ENCODE results near the gene WDR7. TPM values are rescaled to one million over a fixed set of nuclear protein-coding genes. Genes with fewer than 3 reads are reported as not detected.

WDR7 gene
- total RNA-seq, 1 experiment from 2014 or later: 11.5 TPM

DNA sequence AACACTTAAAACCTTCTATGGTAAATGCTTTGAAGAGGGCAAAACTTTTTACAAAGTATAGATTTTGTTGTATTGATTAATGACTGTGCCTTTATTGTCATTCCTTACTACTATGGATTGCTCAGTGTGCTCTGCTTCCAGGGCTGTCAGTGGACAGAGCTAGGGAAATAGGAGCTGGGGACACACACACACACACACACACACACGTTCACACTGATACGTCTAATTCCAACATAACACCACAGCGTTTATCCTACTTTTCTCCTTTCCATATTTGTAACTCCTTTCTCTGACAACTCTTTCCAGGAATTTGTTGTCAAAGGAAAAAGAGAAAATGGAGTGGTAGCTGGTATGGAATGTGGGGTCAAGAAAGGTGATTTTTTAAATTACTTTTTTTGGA is 21.8 kb downstream of the WDR7 start:
- RAD21 ChIA-PET (ENCODE audit: low non-redundant PET in 1 of 2, low total read pairs in 2 of 2, uncharacterized antibody in 2 of 2, unreplicated experiment in 2 of 2): no interaction called here
- intact Hi-C loops (cut with micrococcal nuclease): no loop called here
- H3K9me2 ChIP-seq (ENCODE audit: insufficient read depth): no peaks in the 10 kb centered on the region
- CTCF ChIA-PET: no interaction called here
- no peak overlapping the region for H3K4me3 ChIP-seq (replicated peaks in 1 of 2; ENCODE audit: low read depth in 1 of 2, low read length in 2 of 2)
- H4K20me1 ChIP-seq (ENCODE audit: insufficient read depth): no peaks in the 10 kb centered on the region
- no peak overlapping the region for H2AFZ ChIP-seq (ENCODE audit: low read depth, low read length, poor library complexity, severe bottlenecking)
- H3K27ac ChIP-seq (ENCODE audit: low read depth, low read length): no peak overlapping the region
- ATAC-seq (no peak), DNase-seq (ENCODE audit: low read depth, low spot score) (no peak)
- no peak overlapping the region for H3K4me2 ChIP-seq (ENCODE audit: low read length)
- TF ChIP-seq, protein P1, sequence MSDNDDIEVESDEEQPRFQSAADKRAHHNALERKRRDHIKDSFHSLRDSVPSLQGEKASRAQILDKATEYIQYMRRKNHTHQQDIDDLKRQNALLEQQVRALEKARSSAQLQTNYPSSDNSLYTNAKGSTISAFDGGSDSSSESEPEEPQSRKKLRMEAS (IDR thresholded peaks at IDR 0.05): no peak
- TF ChIP-seq ZFX (IDR thresholded peaks at IDR 0.05) (no peak), POLR2AphosphoS5 (IDR thresholded peaks at IDR 0.05; ENCODE audit: low read depth, low read length) (no peak), JUND (IDR thresholded peaks at IDR 0.05) (no peak), ZNF274 (IDR thresholded peaks at IDR 0.05; ENCODE audit: low read depth, low read length) (no peak), SRF (IDR thresholded peaks at IDR 0.05; ENCODE audit: low read depth) (no peak), SP1 (IDR thresholded peaks at IDR 0.05; ENCODE audit: low read depth) (no peak), EGR1 (IDR thresholded peaks at IDR 0.05; ENCODE audit: low read depth) (no peak), TCF7L2 (IDR thresholded peaks at IDR 0.05; ENCODE audit: borderline replicate concordance, extremely low read depth, insufficient read depth, insufficient read length) (no peak)
- TF ChIP-seq, protein P2, sequence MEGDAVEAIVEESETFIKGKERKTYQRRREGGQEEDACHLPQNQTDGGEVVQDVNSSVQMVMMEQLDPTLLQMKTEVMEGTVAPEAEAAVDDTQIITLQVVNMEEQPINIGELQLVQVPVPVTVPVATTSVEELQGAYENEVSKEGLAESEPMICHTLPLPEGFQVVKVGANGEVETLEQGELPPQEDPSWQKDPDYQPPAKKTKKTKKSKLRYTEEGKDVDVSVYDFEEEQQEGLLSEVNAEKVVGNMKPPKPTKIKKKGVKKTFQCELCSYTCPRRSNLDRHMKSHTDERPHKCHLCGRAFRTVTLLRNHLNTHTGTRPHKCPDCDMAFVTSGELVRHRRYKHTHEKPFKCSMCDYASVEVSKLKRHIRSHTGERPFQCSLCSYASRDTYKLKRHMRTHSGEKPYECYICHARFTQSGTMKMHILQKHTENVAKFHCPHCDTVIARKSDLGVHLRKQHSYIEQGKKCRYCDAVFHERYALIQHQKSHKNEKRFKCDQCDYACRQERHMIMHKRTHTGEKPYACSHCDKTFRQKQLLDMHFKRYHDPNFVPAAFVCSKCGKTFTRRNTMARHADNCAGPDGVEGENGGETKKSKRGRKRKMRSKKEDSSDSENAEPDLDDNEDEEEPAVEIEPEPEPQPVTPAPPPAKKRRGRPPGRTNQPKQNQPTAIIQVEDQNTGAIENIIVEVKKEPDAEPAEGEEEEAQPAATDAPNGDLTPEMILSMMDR (IDR thresholded peaks at IDR 0.05 in 2 of 3, conservative IDR thresholded peaks at IDR 0.05 in 1 of 3; ENCODE audit: borderline replicate concordance in 1 of 3, insufficient read depth in 1 of 3, low read depth in 2 of 3, low read length in 2 of 3): no peak
- TF ChIP-seq, protein P3, sequence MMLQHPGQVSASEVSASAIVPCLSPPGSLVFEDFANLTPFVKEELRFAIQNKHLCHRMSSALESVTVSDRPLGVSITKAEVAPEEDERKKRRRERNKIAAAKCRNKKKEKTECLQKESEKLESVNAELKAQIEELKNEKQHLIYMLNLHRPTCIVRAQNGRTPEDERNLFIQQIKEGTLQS (IDR thresholded peaks at IDR 0.05): no peak
- TF ChIP-seq, protein P4, sequence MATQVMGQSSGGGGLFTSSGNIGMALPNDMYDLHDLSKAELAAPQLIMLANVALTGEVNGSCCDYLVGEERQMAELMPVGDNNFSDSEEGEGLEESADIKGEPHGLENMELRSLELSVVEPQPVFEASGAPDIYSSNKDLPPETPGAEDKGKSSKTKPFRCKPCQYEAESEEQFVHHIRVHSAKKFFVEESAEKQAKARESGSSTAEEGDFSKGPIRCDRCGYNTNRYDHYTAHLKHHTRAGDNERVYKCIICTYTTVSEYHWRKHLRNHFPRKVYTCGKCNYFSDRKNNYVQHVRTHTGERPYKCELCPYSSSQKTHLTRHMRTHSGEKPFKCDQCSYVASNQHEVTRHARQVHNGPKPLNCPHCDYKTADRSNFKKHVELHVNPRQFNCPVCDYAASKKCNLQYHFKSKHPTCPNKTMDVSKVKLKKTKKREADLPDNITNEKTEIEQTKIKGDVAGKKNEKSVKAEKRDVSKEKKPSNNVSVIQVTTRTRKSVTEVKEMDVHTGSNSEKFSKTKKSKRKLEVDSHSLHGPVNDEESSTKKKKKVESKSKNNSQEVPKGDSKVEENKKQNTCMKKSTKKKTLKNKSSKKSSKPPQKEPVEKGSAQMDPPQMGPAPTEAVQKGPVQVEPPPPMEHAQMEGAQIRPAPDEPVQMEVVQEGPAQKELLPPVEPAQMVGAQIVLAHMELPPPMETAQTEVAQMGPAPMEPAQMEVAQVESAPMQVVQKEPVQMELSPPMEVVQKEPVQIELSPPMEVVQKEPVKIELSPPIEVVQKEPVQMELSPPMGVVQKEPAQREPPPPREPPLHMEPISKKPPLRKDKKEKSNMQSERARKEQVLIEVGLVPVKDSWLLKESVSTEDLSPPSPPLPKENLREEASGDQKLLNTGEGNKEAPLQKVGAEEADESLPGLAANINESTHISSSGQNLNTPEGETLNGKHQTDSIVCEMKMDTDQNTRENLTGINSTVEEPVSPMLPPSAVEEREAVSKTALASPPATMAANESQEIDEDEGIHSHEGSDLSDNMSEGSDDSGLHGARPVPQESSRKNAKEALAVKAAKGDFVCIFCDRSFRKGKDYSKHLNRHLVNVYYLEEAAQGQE (IDR thresholded peaks at IDR 0.05; ENCODE audit: low read depth): no peak
- no TSS peak for BruUV-seq (replicated peaks)
- H3K79me2 ChIP-seq (ENCODE audit: insufficient read depth, low read length): peaks cover 3% of the 10 kb centered on the region; the same call in 1 of the 2 replicates
- H3K9me3 ChIP-seq (ENCODE audit: control insufficient read depth in 1 of 2, insufficient read depth in 1 of 2, low read depth in 1 of 2, low read length in 2 of 2): no peaks in the 10 kb centered on the region
- no peaks in the 10 kb centered on the region for H3K27me3 ChIP-seq (ENCODE audit: insufficient read depth, low read length)
- no peaks in the 10 kb centered on the region for H3K4me1 ChIP-seq (ENCODE audit: control insufficient read depth in 1 of 2, insufficient read depth in 2 of 2, low read length in 2 of 2)
- POLR2A ChIA-PET: no interaction called here
- no peaks in the 10 kb centered on the region for H3K36me3 ChIP-seq (ENCODE audit: control insufficient read depth in 1 of 2, insufficient read depth in 2 of 2, low read length in 2 of 2)
- H3K9ac ChIP-seq (ENCODE audit: low read length): no peak overlapping the region
